DND-41 (cell line): Measurements from ENCODE around the gene ARSB.

Source experiments
- ATAC-seq: fragments of 200-7000 bp; cut with Tn5 transposase; 3 replicates; pipeline ENCODE4 v1.9.1; 2021; ENCODE audit warnings: low read depth; ENCODE audit not compliant: insufficient read depth
- DNase-seq: peaks from one replicate; pipeline ENCODE4 v3.0.0-alpha.2; 2020
- H2AFZ ChIP-seq: 2 replicates; pipeline ENCODE4 v1.6.0; 2012; ENCODE audit warnings: low read depth, low read length
- H3K27ac ChIP-seq: 2 replicates; pipeline ENCODE4 v1.5.1; 2012; ENCODE audit warnings: low read length, inconsistent platforms
- H3K27me3 ChIP-seq: fragments of 200-600 bp; sonication (generic); 2 replicates; pipeline ENCODE4 v1.6.0; 2012; ENCODE audit warnings: low read length, mild to moderate bottlenecking, inconsistent platforms; ENCODE audit not compliant: insufficient read depth, poor library complexity
- H3K36me3 ChIP-seq: 2 replicates; pipeline ENCODE4 v1.5.1; 2012; ENCODE audit warnings: low read length, inconsistent platforms; ENCODE audit not compliant: insufficient read depth
- H3K4me1 ChIP-seq: 2 replicates; pipeline ENCODE4 v1.5.1; 2012; ENCODE audit warnings: mild to moderate bottlenecking, low read length; ENCODE audit not compliant: insufficient read depth
- H3K4me2 ChIP-seq: 2 replicates; pipeline ENCODE4 v1.6.0; 2012; ENCODE audit warnings: mild to moderate bottlenecking, moderate library complexity, low read length, inconsistent platforms; ENCODE audit not compliant: insufficient read depth
- H3K4me3 ChIP-seq, 2 experiments: fragments of 200-600 bp in 1 of 2; shearing (Covaris generic) in 1 of 2; 2 replicates each; pipeline ENCODE4 v1.5.1; 2012 to 2016; ENCODE audit warnings: inconsistent platforms in 2 of 2, low read length in 2 of 2, mild to moderate bottlenecking in 2 of 2, low read depth in 1 of 2, moderate library complexity in 1 of 2
- H3K79me2 ChIP-seq: 2 replicates; pipeline ENCODE4 v1.6.0; 2012; ENCODE audit warnings: low read length, inconsistent platforms; ENCODE audit not compliant: insufficient read depth
- H3K9ac ChIP-seq: 2 replicates; pipeline ENCODE4 v1.6.0; 2012; ENCODE audit warnings: low read depth, mild to moderate bottlenecking, inconsistent platforms, low read length, moderate library complexity
- H3K9me3 ChIP-seq: 2 replicates; pipeline ENCODE4 v1.5.1; 2012; ENCODE audit warnings: low read length, moderate library complexity, mild to moderate bottlenecking, inconsistent platforms; ENCODE audit not compliant: insufficient read depth, severe bottlenecking
- H4K20me1 ChIP-seq: 2 replicates; pipeline ENCODE4 v1.6.0; 2012; ENCODE audit warnings: low read length; ENCODE audit not compliant: insufficient read depth
- EZH2 ChIP-seq: IDR thresholded peaks from 3 replicates; pipeline ENCODE4 v1.6.1; 2012; ENCODE audit warnings: borderline replicate concordance, low read depth, mild to moderate bottlenecking, moderate library complexity, low read length, inconsistent platforms; ENCODE audit not compliant: severe bottlenecking
- TF ChIP-seq, protein P1 (sequence below): IDR thresholded peaks from 2 replicates; pipeline ENCODE4 v1.5.1; 2012; ENCODE audit warnings: borderline replicate concordance, low read length, moderate library complexity, mild to moderate bottlenecking; ENCODE audit not compliant: poor library complexity, severe bottlenecking; ENCODE audit errors: extremely low read depth

The ARSB gene

GRCh38 chr5:78805474-78806124 is 179.5 kb downstream of the ARSB start:
- peaks cover 2% of the 10 kb centered on the region for H3K9me3 ChIP-seq
- H3K36me3 ChIP-seq, result no peaks in the 10 kb centered on the region; the same call in 1 of the 2 replicates
- no peak overlapping the region for H3K4me2 ChIP-seq
- H3K9ac ChIP-seq, result no peak overlapping the region
- TF ChIP-seq, protein P1, sequence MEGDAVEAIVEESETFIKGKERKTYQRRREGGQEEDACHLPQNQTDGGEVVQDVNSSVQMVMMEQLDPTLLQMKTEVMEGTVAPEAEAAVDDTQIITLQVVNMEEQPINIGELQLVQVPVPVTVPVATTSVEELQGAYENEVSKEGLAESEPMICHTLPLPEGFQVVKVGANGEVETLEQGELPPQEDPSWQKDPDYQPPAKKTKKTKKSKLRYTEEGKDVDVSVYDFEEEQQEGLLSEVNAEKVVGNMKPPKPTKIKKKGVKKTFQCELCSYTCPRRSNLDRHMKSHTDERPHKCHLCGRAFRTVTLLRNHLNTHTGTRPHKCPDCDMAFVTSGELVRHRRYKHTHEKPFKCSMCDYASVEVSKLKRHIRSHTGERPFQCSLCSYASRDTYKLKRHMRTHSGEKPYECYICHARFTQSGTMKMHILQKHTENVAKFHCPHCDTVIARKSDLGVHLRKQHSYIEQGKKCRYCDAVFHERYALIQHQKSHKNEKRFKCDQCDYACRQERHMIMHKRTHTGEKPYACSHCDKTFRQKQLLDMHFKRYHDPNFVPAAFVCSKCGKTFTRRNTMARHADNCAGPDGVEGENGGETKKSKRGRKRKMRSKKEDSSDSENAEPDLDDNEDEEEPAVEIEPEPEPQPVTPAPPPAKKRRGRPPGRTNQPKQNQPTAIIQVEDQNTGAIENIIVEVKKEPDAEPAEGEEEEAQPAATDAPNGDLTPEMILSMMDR, result no peak
- TF ChIP-seq EZH2, result no peak
- H2AFZ ChIP-seq, result no peak overlapping the region
- ATAC-seq, result no peak
- no peaks in the 10 kb centered on the region for H3K4me1 ChIP-seq
- 0 out of 2 replicates have a peak, but pooled peaks cover 2% of the 10 kb centered on the region for H4K20me1 ChIP-seq
- no peak for DNase-seq
- no peak overlapping the region for H3K27ac ChIP-seq
- no peaks in the 10 kb centered on the region for H3K79me2 ChIP-seq
- no peaks in the 10 kb centered on the region for H3K27me3 ChIP-seq
- H3K4me3 ChIP-seq, result no peak overlapping the region

DNA sequence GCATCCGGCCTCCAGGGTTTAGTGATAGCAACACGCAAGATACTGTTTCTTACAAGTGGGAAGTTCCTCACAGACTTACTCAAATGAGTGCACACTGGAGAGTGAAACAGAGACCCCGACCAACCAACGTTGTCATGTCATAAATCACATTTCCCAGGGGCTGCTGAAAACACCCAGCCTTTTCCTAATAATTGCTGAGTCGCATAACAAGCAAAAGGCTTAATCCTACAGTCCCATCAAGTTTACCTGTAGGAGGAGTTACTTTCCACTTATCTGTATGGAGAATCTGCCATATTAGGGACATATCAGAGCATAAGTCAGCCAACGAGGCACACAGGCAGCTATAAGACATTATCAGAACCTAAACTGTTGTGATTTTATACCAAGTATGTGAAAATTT is 180.1 kb downstream of the ARSB start:
- Histone ChIP-seq H3K9ac (no peak overlapping the region), H4K20me1 (0 out of 2 replicates have a peak, but pooled peaks cover 2% of the 10 kb centered on the region), H3K79me2 (no peaks in the 10 kb centered on the region), H3K4me1 (no peaks in the 10 kb centered on the region), H3K4me3 (no peak overlapping the region), H3K9me3 (peaks cover 2% of the 10 kb centered on the region), H2AFZ (no peak overlapping the region), H3K36me3 (no peaks in the 10 kb centered on the region; the same call in 1 of the 2 replicates), H3K4me2 (no peak overlapping the region), H3K27ac (no peak overlapping the region), H3K27me3 (no peaks in the 10 kb centered on the region)
- DNase-seq (no peak), ATAC-seq (no peak)
- TF ChIP-seq, protein P1, result no peak
- TF ChIP-seq EZH2, result no peak

- H2AFZ ChIP-seq, result no peak overlapping the region
- H4K20me1 ChIP-seq, result 0 out of 2 replicates have a peak, but pooled peaks cover 2% of the 10 kb centered on the region
- H3K4me3 ChIP-seq, result no peak overlapping the region
- no peak overlapping the region for H3K4me2 ChIP-seq
- ATAC-seq, result no peak
- TF ChIP-seq, protein P1, result no peak
- no peak for TF ChIP-seq EZH2
- H3K9me3 ChIP-seq, result peaks cover 2% of the 10 kb centered on the region
- no peaks in the 10 kb centered on the region for H3K79me2 ChIP-seq
- no peak overlapping the region for H3K27ac ChIP-seq
- no peaks in the 10 kb centered on the region; the same call in 1 of the 2 replicates for H3K36me3 ChIP-seq
- H3K9ac ChIP-seq, result no peak overlapping the region
- no peaks in the 10 kb centered on the region for H3K4me1 ChIP-seq
- no peaks in the 10 kb centered on the region for H3K27me3 ChIP-seq
- DNase-seq, result no peak
Measured at GRCh38 chr5:78803941-78804340, 181.2 kb downstream of the ARSB start.
